Smooth muscle cell of the umbilical artery (primary cell): ENCODE data around the gene IGF1R. TPM values are rescaled to one million over a fixed set of nuclear protein-coding genes. Genes with fewer than 3 reads are reported as not detected.

Experiments used
- total RNA-seq: library from RNA; depleted of rRNA; stranded (reverse); fragments of >200 nt; gene quantifications from 2 replicates; pipeline ENCODE4 v1.2.3, GENCODE V29; 2014

The IGF1R gene
- total RNA-seq: 30.6 and 59.5 TPM in 2 replicates

GRCh38 chr15:98647774-98648653 is at the start of gene IGF1R:
IGF1R (plus strand) TSS chr15:98648539; CDS start chr15:98649582, 1,043 bp downstream.

